Epithelial cell of proximal tubule (primary cell): ENCODE data around the gene RNF168. TPM values are rescaled to one million over a fixed set of nuclear protein-coding genes. Genes with fewer than 3 reads are reported as not detected.
"Not testable (repeated sequence)": the region's sequence is repeated elsewhere in the genome, so short reads cannot be mapped to it uniquely, and the experiment has no call there.

Experiments
- DNase-seq: peaks from one replicate; pipeline ENCODE4 v3.0.0-alpha.2; 2011; ENCODE audit warnings: low read depth
- H3K4me3 ChIP-seq: 2 replicates; pipeline ENCODE4 v1.5.1; 2011; ENCODE audit warnings: low read depth, mild to moderate bottlenecking, low read length
- CTCF ChIP-seq: conservative IDR thresholded peaks from 2 replicates; pipeline ENCODE4 v1.5.1; 2012; ENCODE audit warnings: low read depth, mild to moderate bottlenecking, low read length
- total RNA-seq: library from RNA; depleted of rRNA; stranded (reverse); fragments of >200 nt; gene quantifications from 2 replicates; pipeline ENCODE4 v1.2.3, GENCODE V29; 2015

Gene RNF168
- total RNA-seq, 1 donor from 2014 or later = 14.0 TPM

- no peak for DNase-seq
- no peak overlapping the region for H3K4me3 ChIP-seq
- TF ChIP-seq CTCF = no peak
These were observed 39.8 kb downstream of the RNF168 start for GRCh38 chr3:196463804-196464203.

GRCh38 chr3:196463478-196463756 lies 40.2 kb downstream of the RNF168 start:
- no peak for TF ChIP-seq CTCF
- no peak for DNase-seq
- H3K4me3 ChIP-seq = no peak overlapping the region

- DNase-seq, H3K4me3 ChIP-seq: not testable (repeated sequence)
These were observed 40.7 kb downstream of the RNF168 start for GRCh38 chr3:196462680-196463477.

GRCh38 chr3:196458063-196458462 lies 45.5 kb downstream of the RNF168 start:
- no peak overlapping the region for H3K4me3 ChIP-seq
- no peak for DNase-seq
- TF ChIP-seq CTCF = no peak

- DNase-seq, H3K4me3 ChIP-seq: not testable (repeated sequence)
These were observed 46.1 kb downstream of the RNF168 start for GRCh38 chr3:196457470-196457869.

- no peak for TF ChIP-seq CTCF
- no peak for DNase-seq
- no peak overlapping the region for H3K4me3 ChIP-seq
These were observed 48.6 kb downstream of the RNF168 start for GRCh38 chr3:196454935-196455334.

- peak; percentile 40 for TF ChIP-seq CTCF
- DNase-seq, H3K4me3 ChIP-seq: not testable (repeated sequence)
These were observed 58.2 kb downstream of the RNF168 start for GRCh38 chr3:196445391-196445790.

GRCh38 chr3:196444500-196444894 lies 59.1 kb downstream of the RNF168 start:
- no peak for TF ChIP-seq CTCF
- no peak overlapping the region for H3K4me3 ChIP-seq
- DNase-seq = no peak
